ENCODE data around the gene CEP164. TPM values are rescaled to one million over a fixed set of nuclear protein-coding genes. Genes with fewer than 3 reads are reported as not detected.

The CEP164 gene
- total RNA-seq, 2 donors from 2014 or later = 28.6 to 31.0 TPM

DNA sequence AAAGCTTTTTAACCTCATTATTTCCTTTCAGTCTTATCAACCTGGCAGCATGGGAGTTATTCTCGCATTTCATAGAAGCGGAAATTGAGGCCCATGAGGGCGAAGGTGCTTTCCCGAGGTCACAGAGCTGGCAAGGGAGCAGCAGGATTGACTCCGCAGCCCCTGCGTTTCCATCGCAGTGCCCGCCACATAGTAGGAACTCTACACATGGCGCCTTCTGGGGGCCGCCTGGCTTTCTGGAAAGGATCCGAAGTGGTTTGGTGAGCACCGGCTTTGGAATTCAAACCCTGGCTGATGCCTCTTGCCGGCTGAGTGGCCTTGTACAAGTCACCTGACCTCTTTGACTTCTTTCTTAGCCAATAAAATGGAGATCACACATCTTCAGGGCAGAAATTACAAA, 93.4 kb downstream of the CEP164 start:
- Mint-ChIP-seq H3K27ac (no peak overlapping the region), H3K4me1 (no peaks in the 10 kb centered on the region), H3K36me3 (ENCODE audit: low read depth) (no peaks in the 10 kb centered on the region), H3K9me3 (no peaks in the 10 kb centered on the region), H3K4me3 (no peak overlapping the region), H3K27me3 (peaks cover 3% of the 10 kb centered on the region)
- ATAC-seq (replicated peaks) = no peak

DNA sequence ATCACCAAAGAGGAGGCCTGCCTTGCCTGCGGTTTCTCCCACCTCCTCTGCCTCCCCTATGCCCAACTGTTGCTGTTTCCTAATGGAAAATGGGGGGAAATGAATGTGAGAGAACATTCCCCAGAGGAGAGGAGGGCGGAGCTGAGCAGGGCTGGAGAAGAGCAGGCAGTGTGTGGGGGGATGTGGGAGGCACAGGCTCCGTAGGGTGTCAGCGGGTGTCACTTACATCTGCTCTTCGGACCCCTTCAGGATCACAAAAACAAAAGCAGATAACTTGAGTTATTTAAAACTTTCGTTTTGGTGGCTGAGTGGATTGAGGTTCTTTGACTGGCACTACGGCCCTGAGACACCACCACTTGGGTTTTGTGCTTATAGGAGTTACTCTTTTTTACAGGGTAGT, 93.8 kb downstream of the CEP164 start:
- Mint-ChIP-seq H3K4me1 (no peaks in the 10 kb centered on the region), H3K4me3 (no peak overlapping the region), H3K36me3 (ENCODE audit: low read depth) (no peaks in the 10 kb centered on the region), H3K9me3 (no peaks in the 10 kb centered on the region), H3K27me3 (peaks cover 3% of the 10 kb centered on the region), H3K27ac (no peak overlapping the region)
- ATAC-seq (replicated peaks) = no peak

DNA sequence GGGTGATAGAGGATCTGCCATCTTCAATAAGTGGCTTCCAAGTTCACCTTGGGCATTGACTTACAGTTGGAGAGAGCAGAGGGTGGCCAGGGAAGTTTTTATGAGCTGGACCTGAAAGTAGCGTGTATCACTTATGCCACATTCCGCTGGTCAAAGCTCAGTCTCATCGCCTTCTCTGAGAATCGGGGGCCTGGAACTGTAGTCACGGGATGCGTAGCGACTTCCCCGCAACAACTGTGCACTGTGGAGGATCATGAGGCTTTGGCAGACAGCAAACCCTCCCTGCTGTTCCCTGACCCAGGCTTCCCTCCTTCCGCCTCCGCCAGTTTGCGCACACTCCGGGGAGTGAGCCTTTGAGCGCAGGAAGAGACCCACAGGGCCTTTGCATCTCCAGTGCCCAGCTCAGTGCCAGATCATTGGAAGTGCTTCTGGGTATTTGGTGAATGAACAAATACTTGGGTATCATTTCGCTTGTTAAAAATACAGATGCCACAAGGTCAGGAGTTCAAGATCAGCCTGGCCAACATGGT, 95.5 kb downstream of the CEP164 start:
- no peak for ATAC-seq (replicated peaks)
- H3K27me3 Mint-ChIP-seq = peaks cover 3% of the 10 kb centered on the region
- no peak overlapping the region for H3K4me3 Mint-ChIP-seq
- no peaks in the 10 kb centered on the region for H3K36me3 Mint-ChIP-seq (ENCODE audit: low read depth)
- no peak overlapping the region for H3K27ac Mint-ChIP-seq
- H3K4me1 Mint-ChIP-seq = peaks cover 5% of the 10 kb centered on the region
- H3K9me3 Mint-ChIP-seq = no peaks in the 10 kb centered on the region

DNA sequence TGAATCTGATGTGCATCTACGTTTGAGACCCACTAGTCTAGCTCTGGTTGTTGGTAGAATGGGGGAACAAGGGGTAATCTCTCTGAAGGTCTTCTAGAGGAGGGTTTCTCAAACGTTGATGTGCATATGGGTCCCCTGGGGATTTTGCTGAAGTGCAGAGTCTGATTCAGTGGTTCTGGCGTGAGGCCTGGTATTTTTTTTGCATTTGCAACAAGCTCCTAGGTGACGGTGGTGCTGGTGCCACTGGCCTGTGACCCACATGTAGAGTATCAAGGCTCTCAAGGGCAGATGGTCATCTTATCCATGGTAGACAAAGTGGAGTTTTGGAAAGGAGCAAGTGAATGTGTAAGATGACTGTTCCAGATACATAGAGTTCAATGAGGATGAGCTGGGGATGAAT, 97.1 kb downstream of the CEP164 start:
- H3K4me3 Mint-ChIP-seq = no peak overlapping the region
- no peaks in the 10 kb centered on the region for H3K9me3 Mint-ChIP-seq
- no peak overlapping the region for H3K27ac Mint-ChIP-seq
- peaks cover 5% of the 10 kb centered on the region for H3K4me1 Mint-ChIP-seq
- no peak for ATAC-seq (replicated peaks)
- H3K36me3 Mint-ChIP-seq (ENCODE audit: low read depth) = no peaks in the 10 kb centered on the region
- H3K27me3 Mint-ChIP-seq = peaks cover 3% of the 10 kb centered on the region

DNA sequence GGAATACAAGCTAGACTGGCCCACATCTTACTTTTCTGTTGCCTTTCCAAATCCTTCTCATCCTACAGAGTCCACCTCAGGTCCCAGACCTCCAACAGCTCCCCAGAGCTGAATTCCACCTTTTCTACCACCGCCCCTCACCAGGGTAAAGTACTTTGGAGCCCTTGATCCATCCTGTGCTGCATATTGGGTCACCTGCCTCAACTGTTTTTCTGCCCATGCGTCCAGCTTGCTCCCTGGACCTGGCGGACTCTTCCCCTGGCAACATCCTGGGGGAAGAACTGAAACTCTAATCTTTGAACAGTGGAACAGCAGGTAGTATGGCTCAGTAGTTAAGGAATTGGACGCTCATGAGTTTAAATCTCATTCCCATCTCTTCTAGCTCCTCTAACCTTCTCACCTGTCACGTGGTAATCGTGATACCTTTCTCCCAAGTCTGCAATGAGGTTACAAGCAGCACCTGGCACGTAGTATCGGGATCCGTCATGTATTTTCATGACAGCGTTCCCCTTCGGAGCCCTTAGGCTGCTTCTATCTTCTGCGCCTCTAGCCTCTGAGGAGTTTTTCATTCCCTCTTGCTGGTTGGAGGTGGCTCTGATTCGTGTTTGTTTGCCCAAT, 98.1 kb downstream of the CEP164 start:
- no peaks in the 10 kb centered on the region for H3K9me3 Mint-ChIP-seq
- no peaks in the 10 kb centered on the region for H3K36me3 Mint-ChIP-seq (ENCODE audit: low read depth)
- H3K4me3 Mint-ChIP-seq = no peak overlapping the region
- peaks cover 3% of the 10 kb centered on the region for H3K27me3 Mint-ChIP-seq
- no peak overlapping the region for H3K27ac Mint-ChIP-seq
- peaks cover 5% of the 10 kb centered on the region for H3K4me1 Mint-ChIP-seq
- ATAC-seq (replicated peaks) = no peak

DNA sequence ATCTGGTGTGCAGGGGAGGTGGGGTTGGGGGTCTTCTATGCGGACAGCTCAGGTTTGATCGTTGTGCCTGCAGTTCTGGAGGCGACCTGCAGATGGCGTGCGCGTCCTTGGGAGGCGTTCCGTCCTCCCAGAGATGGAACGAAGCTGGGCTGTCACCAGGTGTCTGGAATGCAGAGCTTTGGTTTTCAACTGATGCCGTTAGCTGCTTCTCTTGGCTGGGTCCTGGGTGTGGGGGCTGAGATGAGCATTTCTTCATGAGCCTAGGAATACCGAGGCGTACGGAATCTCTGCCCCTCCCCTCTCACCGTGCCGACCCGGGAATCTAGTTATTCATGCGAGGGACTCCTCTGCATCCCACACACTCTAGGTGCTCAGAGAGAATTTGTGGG, 98.6 kb downstream of the CEP164 start:
- peaks cover 5% of the 10 kb centered on the region for H3K4me1 Mint-ChIP-seq
- H3K9me3 Mint-ChIP-seq = no peaks in the 10 kb centered on the region
- no peak overlapping the region for H3K4me3 Mint-ChIP-seq
- H3K36me3 Mint-ChIP-seq (ENCODE audit: low read depth) = no peaks in the 10 kb centered on the region
- peak; percentile 48 for ATAC-seq (replicated peaks)
- no peak overlapping the region for H3K27ac Mint-ChIP-seq
- H3K27me3 Mint-ChIP-seq = peaks cover 1% of the 10 kb centered on the region

DNA sequence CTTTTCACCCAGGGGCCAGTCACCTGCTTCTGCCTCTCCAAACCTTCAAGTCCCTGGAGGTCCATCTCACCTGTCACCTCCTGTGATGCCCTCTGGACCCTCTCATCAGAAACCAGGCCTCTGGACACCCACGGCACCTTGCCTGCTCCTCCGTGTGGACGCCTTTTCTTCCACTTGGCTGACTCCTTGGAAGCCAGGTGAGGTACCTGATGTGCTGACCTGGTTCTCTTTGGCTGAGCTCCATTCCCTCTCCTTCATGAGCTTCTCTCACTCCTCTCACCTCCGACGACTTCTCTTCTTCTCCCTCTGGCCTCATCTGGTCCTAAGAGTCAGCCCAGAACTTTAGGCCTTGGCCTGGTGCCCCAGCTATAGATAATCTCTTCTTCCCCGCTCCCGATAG, 99.3 kb downstream of the CEP164 start:
- ATAC-seq (replicated peaks) = no peak
- Mint-ChIP-seq H3K9me3 (no peaks in the 10 kb centered on the region), H3K4me1 (peaks cover 5% of the 10 kb centered on the region), H3K27me3 (no peaks in the 10 kb centered on the region), H3K27ac (no peak overlapping the region), H3K36me3 (ENCODE audit: low read depth) (no peaks in the 10 kb centered on the region), H3K4me3 (no peak overlapping the region)

DNA sequence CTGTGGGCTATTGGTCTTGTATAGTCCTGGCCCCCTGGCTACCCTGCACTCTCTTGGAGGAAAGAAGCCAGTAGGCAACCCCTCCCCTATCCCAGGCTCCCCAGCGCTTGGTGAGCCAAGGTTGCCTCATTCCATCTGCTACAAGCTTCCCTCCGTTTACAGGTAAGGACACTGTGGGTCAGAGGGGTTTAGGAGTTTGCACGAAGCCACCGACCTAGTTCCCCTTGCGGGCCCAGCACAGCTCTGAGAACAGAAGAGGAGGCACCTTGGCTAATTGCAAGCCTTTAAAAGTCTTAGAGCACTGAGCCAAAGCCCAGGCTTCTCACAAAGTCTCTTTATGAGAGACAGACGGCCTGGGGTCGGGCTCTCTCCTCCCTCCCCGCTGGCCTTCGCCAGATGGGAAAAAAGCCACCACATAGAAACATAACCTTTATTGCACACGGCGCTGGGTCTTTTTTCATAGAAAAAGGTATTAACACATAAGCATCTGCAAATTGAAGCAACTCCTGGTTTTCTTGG, 99.8 kb downstream of the CEP164 start:
- no peak for ATAC-seq (replicated peaks)
- Mint-ChIP-seq H3K36me3 (ENCODE audit: low read depth) (no peaks in the 10 kb centered on the region), H3K4me1 (peaks cover 5% of the 10 kb centered on the region), H3K27me3 (no peaks in the 10 kb centered on the region), H3K9me3 (no peaks in the 10 kb centered on the region), H3K4me3 (no peak overlapping the region), H3K27ac (no peak overlapping the region)

DNA sequence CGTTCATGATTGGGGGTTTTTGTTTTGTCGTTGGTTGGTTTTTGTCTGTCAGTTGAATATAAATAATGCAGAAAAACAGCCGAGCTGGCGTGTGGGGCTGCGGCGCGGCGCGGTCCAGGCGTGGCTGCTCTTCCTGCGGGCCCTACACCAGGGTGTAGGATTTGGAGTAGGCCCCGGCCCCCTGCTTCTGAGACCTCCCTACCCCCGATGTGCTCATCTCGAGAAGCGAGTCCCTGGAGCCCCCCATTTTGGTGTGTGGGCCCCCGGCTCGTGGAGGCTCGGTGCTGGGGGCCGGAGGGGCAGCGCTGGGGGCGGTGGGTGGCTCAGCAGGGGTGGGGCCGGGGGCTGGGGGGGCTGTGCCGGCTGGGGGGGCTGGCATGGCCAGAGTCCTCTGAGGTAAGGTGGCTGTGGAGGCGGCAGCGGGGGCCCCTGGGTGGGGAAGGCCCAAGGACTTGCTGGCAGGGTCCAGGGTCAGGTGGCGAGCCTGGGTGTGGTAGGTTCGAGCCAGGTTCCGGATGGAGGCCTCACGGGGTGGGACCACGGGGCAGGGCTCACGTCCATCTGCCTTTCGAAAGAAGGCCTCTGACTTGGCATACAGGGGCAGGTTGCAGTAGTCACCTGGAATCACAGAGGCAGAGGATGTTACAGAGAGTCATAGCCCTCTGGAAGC, 100.7 kb downstream of the CEP164 start:
- no peak for ATAC-seq (replicated peaks)
- H3K4me1 Mint-ChIP-seq = peaks cover 5% of the 10 kb centered on the region
- no peak overlapping the region for H3K4me3 Mint-ChIP-seq
- H3K9me3 Mint-ChIP-seq = no peaks in the 10 kb centered on the region
- no peaks in the 10 kb centered on the region for H3K36me3 Mint-ChIP-seq (ENCODE audit: low read depth)
- H3K27ac Mint-ChIP-seq = no peak overlapping the region
- no peaks in the 10 kb centered on the region for H3K27me3 Mint-ChIP-seq

DNA sequence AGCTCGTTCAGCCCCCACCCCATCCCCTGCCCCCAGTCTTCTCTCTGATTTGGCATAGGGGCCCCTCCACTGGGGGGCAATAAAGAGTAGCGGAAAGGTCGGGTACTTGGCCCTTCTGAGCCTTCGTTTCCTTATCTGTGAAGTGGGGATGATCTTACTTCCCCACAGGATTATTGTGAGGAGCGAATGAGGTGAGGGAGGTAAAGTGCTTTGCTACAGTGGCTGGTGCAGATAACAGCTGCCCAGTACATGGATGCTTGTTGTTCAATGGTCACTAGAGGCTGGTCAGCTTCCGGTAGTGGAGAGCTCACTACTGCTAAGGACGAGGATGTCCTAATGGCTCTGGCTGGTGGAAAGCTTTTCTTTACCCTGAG, 101.2 kb downstream of the CEP164 start:
- no peaks in the 10 kb centered on the region for H3K9me3 Mint-ChIP-seq
- no peaks in the 10 kb centered on the region for H3K36me3 Mint-ChIP-seq (ENCODE audit: low read depth)
- H3K4me1 Mint-ChIP-seq = peaks cover 5% of the 10 kb centered on the region
- no peak overlapping the region for H3K4me3 Mint-ChIP-seq
- no peaks in the 10 kb centered on the region for H3K27me3 Mint-ChIP-seq
- no peak overlapping the region for H3K27ac Mint-ChIP-seq
- no peak for ATAC-seq (replicated peaks)

DNA sequence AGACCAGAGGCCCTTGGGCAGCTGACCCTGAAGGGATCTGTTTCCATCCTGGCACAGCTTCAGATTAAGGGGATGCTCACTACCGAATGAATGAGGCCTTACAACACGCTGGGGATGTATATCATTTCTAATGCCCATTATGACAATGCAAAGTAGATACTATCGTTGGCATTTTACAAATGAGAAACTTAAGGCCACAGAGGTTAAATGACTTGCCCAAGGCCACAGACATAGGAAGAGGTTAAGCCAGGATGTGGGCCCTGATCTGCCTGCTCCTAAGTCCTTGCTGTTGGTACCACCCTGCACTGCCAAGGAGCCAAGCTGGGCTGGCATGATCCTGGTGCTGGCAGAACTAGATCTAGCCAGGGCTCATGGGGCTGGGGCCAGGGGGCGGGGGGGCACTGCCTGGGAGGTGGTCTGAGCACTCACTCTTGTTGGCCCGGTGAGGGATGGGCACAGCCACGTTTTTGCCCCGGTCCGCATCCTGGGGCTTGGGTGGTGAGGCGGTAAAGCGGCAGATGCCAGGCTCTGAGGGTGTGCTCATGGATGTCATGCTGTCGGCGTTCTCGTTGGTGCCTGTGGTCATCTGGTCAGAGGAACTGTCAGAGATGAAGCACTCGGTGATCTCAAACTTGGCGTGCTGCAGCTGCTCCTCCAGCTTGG, 102.8 kb downstream of the CEP164 start:
- peak; percentile 19 for ATAC-seq (replicated peaks)
- peaks cover 5% of the 10 kb centered on the region for H3K4me1 Mint-ChIP-seq

DNA sequence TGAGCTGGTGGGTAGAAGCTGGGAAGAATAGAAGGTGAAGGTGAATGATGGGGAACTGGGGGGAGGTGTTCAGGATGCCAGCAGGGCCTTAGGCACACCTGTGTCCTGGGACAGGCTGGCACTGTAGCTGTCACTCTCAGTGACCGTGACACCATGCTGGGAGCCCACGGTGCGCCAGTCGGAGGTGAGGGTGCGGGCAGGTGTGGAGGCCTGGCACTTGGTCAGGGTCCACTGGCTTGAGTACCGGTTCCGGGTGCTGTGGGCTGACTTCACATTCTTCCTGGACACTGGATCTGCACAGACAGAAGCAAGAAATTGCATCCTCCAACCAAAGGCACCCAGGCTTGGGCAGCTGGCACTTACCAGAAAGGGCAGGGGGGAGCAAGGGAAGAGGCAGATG, 103.8 kb downstream of the CEP164 start:
- peaks cover 4% of the 10 kb centered on the region for H3K27me3 Mint-ChIP-seq
- H3K36me3 Mint-ChIP-seq (ENCODE audit: low read depth) = no peaks in the 10 kb centered on the region
- H3K4me3 Mint-ChIP-seq = no peak overlapping the region
- no peaks in the 10 kb centered on the region for H3K9me3 Mint-ChIP-seq
- ATAC-seq (replicated peaks) = no peak
- H3K4me1 Mint-ChIP-seq = peaks cover 5% of the 10 kb centered on the region
- no peak overlapping the region for H3K27ac Mint-ChIP-seq

More for the DNA sequence above, 102.8 kb downstream of the CEP164 start:
- no peaks in the 10 kb centered on the region for H3K27me3 Mint-ChIP-seq
- no peaks in the 10 kb centered on the region for H3K36me3 Mint-ChIP-seq (ENCODE audit: low read depth)
- no peak overlapping the region for H3K27ac Mint-ChIP-seq
- H3K4me3 Mint-ChIP-seq = no peak overlapping the region
- H3K9me3 Mint-ChIP-seq = no peaks in the 10 kb centered on the region

DNA sequence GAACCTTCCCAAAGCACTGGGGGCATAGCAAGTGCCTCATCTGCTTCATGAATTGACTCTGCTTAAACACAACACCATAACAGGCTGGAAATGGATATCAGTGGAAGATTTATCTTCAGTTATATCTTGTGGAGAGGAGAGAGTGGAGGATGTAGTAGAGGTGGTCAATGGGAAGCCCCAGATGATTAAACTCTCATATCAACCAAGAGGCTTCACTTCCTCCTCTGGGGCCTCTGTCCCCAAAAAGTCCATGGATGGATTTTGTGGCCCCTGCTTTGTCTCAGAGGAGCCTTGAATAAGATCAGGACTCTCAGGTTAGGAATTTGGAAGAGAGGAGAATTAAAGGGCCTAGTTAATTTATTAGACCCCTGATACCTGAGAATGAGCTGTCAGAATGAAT, 106.1 kb downstream of the CEP164 start:
- no peak for ATAC-seq (replicated peaks)
- Mint-ChIP-seq H3K9me3 (no peaks in the 10 kb centered on the region), H3K36me3 (ENCODE audit: low read depth) (no peaks in the 10 kb centered on the region), H3K27me3 (peaks cover 8% of the 10 kb centered on the region), H3K4me3 (no peak overlapping the region), H3K4me1 (no peaks in the 10 kb centered on the region), H3K27ac (no peak overlapping the region)

DNA sequence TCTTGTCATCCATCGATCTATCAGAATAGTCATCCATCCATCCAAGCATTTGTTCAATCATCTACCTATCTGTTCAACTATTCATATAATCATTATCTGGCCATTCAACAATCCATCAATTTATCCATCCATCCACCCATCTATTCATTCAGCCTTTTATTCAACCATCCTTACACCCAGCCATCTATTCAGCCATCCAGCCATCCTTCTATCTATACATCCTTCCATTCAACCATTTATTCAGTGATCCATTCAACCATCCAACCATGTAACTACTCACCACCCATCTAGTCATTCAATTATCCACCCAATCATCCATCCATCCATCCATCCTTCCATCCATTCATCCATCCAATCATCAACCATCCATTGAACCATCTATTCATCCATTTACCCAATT, 106.8 kb downstream of the CEP164 start:
- H3K9me3 Mint-ChIP-seq = no peaks in the 10 kb centered on the region
- peaks cover 8% of the 10 kb centered on the region for H3K27me3 Mint-ChIP-seq
- ATAC-seq (replicated peaks) = no peak
- H3K36me3 Mint-ChIP-seq (ENCODE audit: low read depth) = no peaks in the 10 kb centered on the region
- no peak overlapping the region for H3K4me3 Mint-ChIP-seq
- H3K27ac Mint-ChIP-seq = no peak overlapping the region
- no peaks in the 10 kb centered on the region for H3K4me1 Mint-ChIP-seq

DNA sequence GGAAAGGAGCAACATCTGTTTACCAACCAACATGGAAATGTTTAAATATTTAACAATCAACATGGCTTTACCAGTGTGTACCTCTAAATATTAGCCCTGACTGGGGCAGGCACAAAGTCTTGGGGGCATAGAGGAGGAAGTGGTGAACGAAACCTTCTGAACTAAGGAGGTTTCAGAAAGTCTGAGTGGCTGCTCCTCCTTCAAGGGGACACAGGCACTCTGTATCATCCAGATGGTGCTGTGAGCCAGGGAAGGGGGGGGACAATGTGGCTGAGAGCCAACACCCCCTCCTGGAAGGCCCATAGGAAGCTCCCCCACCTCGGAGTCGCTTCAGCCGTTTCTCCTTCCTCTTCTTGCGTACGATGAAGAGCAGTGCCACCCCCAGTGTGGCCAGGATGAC, 107.7 kb downstream of the CEP164 start:
- Mint-ChIP-seq H3K27me3 (peaks cover 13% of the 10 kb centered on the region), H3K9me3 (no peaks in the 10 kb centered on the region), H3K4me1 (no peaks in the 10 kb centered on the region), H3K36me3 (ENCODE audit: low read depth) (no peaks in the 10 kb centered on the region), H3K4me3 (no peak overlapping the region), H3K27ac (no peak overlapping the region)
- no peak for ATAC-seq (replicated peaks)
